Tibial artery (tissue), 4 donors: ENCODE results near the gene TMEM214.

Experiments used
- DNase-seq, 2 donors: peaks; one replicate each; pipeline ENCODE4 v3.0.0-alpha.2; 2019
- H3K27ac ChIP-seq, 2 donors: fragments of 200-600 bp; sonication (generic) in 1 of 2; 1 replicate in 1 of 2; 2 replicates in 1 of 2; pipeline ENCODE4 v1.5.1; 2018 to 2019; ENCODE audit warnings: mild to moderate bottlenecking in 1 of 2
- H3K27me3 ChIP-seq, 2 donors: fragments of 200-600 bp; sonication (generic) in 1 of 2; one replicate each; pipeline versions ENCODE4 v1.5.1 to v1.6.0; 2016 to 2019
- H3K36me3 ChIP-seq, 3 donors: fragments of 200-600 bp; sonication (generic) in 2 of 3; one replicate each; pipeline ENCODE4 v1.5.1; 2016 to 2019; ENCODE audit warnings: mild to moderate bottlenecking in 2 of 3
- H3K4me1 ChIP-seq, 4 donors: fragments of 200-600 bp; sonication (generic) in 2 of 4; 1 replicate in 3 of 4; 2 replicates in 1 of 4; pipeline ENCODE4 v1.5.1; 2016 to 2019
- H3K4me3 ChIP-seq, 2 donors: fragments of 200-600 bp; sonication (generic) in 1 of 2; 1 replicate in 1 of 2; 2 replicates in 1 of 2; pipeline ENCODE4 v1.5.1; 2018 to 2019; ENCODE audit warnings: mild to moderate bottlenecking in 2 of 2
- H3K9me3 ChIP-seq, 3 donors: fragments of 200-600 bp; sonication (generic) in 1 of 3; one replicate each; pipeline ENCODE4 v1.5.1; 2016 to 2019
- CTCF ChIP-seq, 2 experiments: fragments of 200-600 bp in 1 of 2; fragments of 450-650 bp in 1 of 2; IDR thresholded peaks; one replicate each; pipeline ENCODE4 v1.5.1; 2017 to 2019; ENCODE audit warnings: antibody characterized with exemption in 2 of 2, mild to moderate bottlenecking in 1 of 2, moderate library complexity in 1 of 2
- intact Hi-C: fragments of 100-400 bp; cut with DNase I; formaldehyde crosslinking; loops from one replicate; pipeline ENCODE4 v1.15.0; 2023; ENCODE audit warnings: low total_unique reads

Gene TMEM214

GRCh38 chr2:27049422-27050280, 16.9 kb downstream of the TMEM214 start:
- peak overlapping the region; percentile 91 to 98 for H3K27ac ChIP-seq
- H3K27me3 ChIP-seq = no peaks in the 10 kb centered on the region
- intact Hi-C loops = loop anchor here (5.0 kb wide), 1 partner anchor 38 kb away; the partner anchor contains the start of gene KHK
- no peak for TF ChIP-seq CTCF (IDR thresholded peaks at IDR 0.05)
- H3K4me3 ChIP-seq = peak overlapping the region; percentile 75 to 98
- peak in 1 of 2 donors; percentile 77 for DNase-seq
- H3K4me1 ChIP-seq = peaks cover 0 to 18% (median 12%) of the 10 kb centered on the region in 4 donors
- no peaks in the 10 kb centered on the region for H3K9me3 ChIP-seq
- peaks cover under 1 to 15% (median 5%) of the 10 kb centered on the region in 3 donors for H3K36me3 ChIP-seq

- H3K9me3 ChIP-seq = no peaks in the 10 kb centered on the region
- intact Hi-C loops = loop anchor here (5.0 kb wide), 1 partner anchor 37 kb away; the partner anchor contains the start of gene KHK
- H3K4me1 ChIP-seq = peaks cover 0 to 18% (median 12%) of the 10 kb centered on the region in 4 donors
- H3K27me3 ChIP-seq = no peaks in the 10 kb centered on the region
- H3K36me3 ChIP-seq = peaks cover 8 to 23% (median 13%) of the 10 kb centered on the region in 3 donors
- peak; percentile 62 to 73 for TF ChIP-seq CTCF (IDR thresholded peaks at IDR 0.05)
- peak overlapping the region; percentile 91 to 98 for H3K27ac ChIP-seq
- DNase-seq = peak; percentile 91 to 97
- H3K4me3 ChIP-seq = peak overlapping the region; percentile 75 to 98
These were observed 17.7 kb downstream of the TMEM214 start for GRCh38 chr2:27050281-27050995.

DNA sequence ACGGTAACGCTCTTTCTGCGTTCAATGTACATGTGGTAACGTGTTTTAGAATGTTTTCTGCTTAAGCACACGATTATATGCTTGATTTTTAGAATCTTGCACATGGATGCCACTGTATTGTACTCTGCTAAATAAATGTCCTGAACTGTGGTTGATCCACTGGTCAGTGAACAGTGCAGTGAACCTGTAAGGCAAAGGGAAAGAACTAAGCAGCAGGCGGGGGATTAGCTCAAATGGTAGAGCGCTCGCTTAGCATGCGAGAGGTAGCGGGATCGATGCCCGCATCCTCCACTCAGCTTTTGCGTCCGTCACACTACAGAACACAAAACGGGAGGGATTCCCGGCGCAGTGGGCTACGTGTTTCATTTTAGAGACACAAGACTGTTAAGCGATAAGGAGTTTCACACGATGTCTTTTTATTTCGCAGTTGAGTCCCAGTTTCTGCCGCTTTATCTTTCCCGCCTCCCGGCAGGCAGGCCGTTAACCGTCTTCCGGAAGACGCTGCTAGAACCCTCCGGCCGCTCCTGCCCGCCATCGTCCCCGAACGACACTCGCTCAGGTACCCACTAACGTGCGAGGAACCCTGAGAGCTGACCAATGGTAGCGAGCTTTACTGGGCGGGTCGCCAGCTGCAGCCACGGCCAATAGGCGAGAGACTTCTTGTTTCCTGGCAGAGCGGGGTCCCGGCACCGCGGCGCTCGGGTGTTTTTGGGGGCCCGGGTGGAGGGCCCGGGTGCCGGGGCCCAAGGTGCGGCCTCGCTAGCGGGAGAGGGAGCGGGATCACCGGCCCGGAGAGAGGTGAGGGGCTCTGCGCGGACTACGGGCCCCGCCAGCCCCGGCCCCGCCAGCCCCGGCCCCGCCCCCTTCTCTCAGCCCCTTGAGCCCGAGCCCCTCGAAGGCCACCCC, 18.5 kb downstream of the TMEM214 start, which contains the start of gene AGBL5:
Gene AGBL5 (plus strand): TSS at position 673 of the 906 bp plus-strand sequence. CDS start 1,291 bp downstream, outside the sequence.
- Histone ChIP-seq H3K27ac (peak within 1 kb of the TSS; percentile 91 to 98), H3K36me3 (peaks cover 16 to 31% (median 19%) of the 10 kb centered on the region in 3 donors), H3K4me3 (peak within 1 kb of the TSS; percentile 75 to 98), H3K9me3 (no peaks in the 10 kb centered on the region), H3K27me3 (no peaks in the 10 kb centered on the region), H3K4me1 (peaks cover 0 to 18% (median 12%) of the 10 kb centered on the region in 4 donors)
- intact Hi-C loops = loop anchor here (5.0 kb wide), 1 partner anchor 36 kb away; the partner anchor contains the start of gene KHK
- peak; percentile 96 to 98 for DNase-seq
- no peak for TF ChIP-seq CTCF (IDR thresholded peaks at IDR 0.05)

DNA sequence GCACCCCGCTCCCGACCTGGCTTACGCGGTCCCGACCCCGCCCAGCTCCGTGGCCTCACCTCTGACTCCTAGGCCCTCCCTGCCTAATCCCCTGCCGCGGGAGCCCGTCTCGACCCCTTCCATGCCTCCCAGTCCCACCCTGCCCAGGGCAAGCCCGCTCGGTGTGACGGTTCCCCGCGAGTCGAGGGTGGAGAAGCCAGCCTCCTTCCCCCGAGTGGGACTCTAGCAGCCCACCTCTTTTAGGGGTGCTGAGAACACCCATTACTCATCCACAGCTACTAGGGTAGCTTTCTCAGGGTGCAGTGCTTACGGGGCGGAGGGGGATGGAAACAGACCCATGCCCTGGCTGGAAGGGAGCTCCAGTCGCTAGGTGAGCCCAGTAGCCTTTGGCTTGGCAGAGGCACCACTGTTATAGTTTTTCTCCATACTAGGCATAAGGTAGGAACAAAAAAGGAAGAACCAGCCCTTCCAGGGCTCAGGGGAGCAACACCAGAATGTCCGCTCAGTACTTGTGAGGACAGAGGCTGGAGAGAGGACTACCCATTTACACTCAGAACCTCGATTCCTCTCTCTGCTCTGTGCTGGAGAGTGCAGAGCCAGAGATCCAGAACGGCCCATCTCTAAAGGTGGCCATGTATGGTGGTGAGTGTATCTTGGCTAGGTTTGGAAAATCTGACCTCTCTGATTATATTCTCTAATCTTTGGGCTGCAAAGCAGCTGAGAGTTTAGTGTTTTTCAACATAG, 19.3 kb downstream of the TMEM214 start:
- no peaks in the 10 kb centered on the region for H3K27me3 ChIP-seq
- H3K4me1 ChIP-seq = peaks cover 0 to 18% (median 12%) of the 10 kb centered on the region in 4 donors
- H3K36me3 ChIP-seq = peaks cover 21 to 39% (median 24%) of the 10 kb centered on the region in 3 donors
- H3K9me3 ChIP-seq = no peaks in the 10 kb centered on the region
- TF ChIP-seq CTCF (IDR thresholded peaks at IDR 0.05) = no peak
- intact Hi-C loops = loop anchor here (5.0 kb wide), 1 partner anchor 35 kb away; the partner anchor contains the start of gene KHK
- DNase-seq = peak; percentile 45 to 78
- peak overlapping the region; percentile 75 to 98 for H3K4me3 ChIP-seq
- peak overlapping the region; percentile 91 to 98 for H3K27ac ChIP-seq
